Stimulated activated CD4-positive, alpha-beta T cell treated with anti-CD3 and anti-CD28 coated beads, Interleukin-12 subunit alpha, Interleukin-12 subunit beta, amount 100 ng/mL, for 48 hours (primary cell): ENCODE results near the gene BAHCC1.
"Not testable (repeated sequence)": the region's sequence is repeated elsewhere in the genome, so short reads cannot be mapped to it uniquely, and the experiment has no call there.

Experiments
- DNase-seq, 3 donors: peaks; one replicate each; pipeline ENCODE4 v3.0.0-alpha.2; 2020; ENCODE audit warnings: low read depth in 2 of 3, low spot score in 1 of 3

BAHCC1 gene

DNA sequence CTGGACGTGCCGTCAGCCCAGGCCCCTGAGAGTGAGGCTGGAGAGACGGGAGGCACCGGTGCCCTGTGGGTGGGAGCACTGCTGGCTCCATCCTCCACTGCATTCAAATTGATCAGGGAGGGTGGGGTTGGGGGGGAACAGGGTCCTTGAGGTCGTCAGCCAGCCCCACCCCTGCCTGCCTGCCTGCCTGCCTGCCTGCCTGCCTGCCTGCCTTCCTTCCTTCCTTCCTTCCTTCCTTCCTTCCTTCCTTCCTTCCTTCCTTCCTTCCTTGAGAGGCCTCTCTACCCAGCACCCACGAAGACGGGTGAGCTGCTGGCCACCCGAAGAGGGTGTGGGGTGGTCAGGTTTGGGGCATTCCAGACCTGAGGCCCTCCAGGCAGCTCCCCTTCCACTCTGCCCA is 16.0 kb downstream of the BAHCC1 start:
- DNase-seq: no peak

DNA sequence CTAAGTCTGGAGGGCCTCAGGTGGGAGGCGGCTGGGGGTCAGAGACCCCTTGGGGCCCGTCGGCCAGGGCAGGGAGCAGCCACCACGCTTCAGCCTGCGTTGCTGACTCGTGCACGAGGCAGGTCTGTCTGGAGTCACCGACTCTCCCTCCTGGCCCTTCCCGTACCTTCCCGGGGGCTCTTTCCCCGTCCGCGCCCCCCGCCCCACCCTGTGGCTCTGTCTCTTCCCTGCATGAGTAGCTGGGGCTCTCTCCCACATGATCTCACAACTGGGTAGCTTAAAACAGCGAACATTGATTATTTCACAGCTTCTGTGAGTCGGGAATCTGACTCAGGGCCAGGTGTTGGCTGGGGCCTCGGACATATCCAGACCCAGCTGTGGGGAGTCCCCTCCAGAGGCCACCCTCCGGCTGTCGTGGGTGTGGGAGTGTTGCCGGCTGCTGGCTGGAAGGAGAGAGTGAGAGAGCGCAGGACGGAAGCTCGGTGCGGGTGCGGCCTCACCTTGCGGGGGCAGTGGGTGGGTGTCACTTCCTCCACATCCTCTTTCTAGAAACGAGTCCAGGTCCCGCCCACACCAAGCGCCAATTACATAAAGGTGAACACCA is 17.3 kb downstream of the BAHCC1 start:
- peak; percentile 29 to 35 (median 34) for DNase-seq

DNA sequence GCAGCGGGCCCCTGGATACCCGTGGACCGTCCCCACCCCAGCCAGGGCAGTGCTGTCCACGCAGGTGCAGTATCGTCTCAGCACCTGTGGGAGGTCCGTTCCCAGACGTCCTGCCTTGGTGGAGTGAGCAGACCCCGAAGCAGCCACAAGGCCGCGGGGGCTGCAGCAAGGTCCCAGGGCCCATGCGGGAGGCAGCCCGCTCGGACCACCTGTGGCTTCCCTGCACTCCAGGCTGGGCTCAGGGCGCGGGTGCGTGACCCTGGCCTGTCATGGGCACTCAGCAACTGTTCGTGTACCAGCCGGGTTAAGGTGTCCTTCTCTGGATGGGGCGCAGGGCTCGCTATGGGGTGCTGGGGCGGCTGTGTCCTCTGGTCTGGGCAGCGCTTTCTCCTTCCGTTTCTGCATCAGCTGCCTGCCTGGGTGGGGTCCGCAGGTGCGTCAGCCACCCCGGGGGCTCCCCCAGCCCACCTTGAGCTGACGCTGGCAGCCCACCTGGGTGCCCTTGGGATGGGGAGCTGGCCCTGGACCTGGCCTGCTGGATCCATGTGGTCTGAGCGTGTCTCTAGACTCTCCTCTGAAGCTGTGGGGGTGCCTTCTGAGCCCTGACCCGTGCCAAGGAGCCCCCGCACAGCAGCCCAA is 18.4 kb downstream of the BAHCC1 start:
- DNase-seq: no peak

DNA sequence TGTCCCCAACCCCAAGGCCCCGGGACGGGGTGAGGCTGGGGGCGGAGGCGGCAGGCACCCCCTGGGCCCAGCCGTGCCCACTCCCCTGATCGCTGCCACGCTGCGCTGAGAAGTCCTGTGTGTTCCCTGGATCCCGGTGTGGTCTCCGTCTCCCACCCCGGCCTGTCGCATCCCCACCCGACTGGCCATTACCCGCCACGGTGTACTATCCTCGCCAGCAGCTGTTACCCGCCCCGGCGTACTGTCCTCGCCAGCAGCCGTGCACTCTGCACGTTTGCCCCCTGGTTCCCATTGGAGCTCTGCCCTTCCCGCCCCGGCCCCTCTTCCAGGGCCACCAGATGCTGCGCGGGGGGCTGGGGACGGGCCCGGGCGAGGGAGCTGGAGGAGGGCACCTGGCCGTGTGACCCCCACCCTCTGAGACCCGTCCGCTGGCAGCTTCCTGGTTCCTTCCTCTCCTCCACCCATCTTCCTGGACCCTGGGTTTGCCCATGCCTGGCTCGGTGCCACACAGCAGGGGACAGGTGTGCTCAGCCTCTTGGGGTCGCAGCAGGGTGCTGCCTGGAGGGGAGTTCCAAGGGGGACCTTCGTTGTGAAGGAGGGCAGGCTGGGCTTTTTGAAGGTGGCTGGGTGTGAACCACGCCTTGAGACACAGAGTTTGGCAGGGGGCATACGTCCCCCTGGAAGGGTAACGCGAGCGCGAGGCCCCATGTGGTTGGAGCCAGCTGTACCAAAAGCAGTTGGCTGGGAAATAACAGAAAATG is 19.7 kb downstream of the BAHCC1 start:
- DNase-seq: no peak

DNA sequence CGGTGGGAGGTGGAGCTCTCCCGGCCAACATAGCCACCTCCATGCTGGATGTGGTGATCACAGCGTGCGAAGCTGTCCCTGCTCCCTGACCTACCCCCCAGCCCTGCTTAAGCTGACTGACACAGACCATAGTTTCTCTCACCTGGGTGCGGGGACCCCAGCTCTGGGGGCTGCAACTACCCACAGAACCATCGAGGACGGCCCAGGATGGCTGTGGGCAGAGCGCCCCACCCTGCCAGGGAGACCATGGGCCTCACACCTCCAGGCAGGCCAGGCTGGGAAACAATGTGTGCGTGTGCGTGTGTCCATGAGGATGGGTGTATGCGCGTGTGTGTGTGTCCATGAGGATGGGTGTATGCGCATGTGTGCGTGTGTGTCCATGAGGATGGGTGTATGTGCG is 20.4 kb downstream of the BAHCC1 start:
- no peak for DNase-seq

DNA sequence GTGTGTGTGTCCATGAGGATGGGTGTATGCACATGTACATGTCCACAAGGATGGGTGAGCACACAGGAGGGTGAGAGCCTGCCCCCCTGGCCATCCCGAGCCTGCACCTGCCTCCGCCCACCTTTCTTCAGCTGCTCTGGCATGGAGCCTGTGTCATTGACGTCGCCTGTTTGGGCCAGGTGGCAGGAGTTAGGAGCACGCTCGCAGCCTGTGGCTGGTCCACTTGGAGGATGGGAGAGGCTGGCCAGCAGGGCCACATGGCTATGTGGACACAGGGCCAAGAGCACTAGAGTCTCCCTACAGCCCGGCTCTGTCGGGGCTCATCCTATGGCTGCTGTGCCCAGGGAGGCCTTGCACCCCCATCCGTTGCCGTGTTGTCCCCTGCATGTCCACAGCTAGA is 21.4 kb downstream of the BAHCC1 start:
- DNase-seq: no peak

DNA sequence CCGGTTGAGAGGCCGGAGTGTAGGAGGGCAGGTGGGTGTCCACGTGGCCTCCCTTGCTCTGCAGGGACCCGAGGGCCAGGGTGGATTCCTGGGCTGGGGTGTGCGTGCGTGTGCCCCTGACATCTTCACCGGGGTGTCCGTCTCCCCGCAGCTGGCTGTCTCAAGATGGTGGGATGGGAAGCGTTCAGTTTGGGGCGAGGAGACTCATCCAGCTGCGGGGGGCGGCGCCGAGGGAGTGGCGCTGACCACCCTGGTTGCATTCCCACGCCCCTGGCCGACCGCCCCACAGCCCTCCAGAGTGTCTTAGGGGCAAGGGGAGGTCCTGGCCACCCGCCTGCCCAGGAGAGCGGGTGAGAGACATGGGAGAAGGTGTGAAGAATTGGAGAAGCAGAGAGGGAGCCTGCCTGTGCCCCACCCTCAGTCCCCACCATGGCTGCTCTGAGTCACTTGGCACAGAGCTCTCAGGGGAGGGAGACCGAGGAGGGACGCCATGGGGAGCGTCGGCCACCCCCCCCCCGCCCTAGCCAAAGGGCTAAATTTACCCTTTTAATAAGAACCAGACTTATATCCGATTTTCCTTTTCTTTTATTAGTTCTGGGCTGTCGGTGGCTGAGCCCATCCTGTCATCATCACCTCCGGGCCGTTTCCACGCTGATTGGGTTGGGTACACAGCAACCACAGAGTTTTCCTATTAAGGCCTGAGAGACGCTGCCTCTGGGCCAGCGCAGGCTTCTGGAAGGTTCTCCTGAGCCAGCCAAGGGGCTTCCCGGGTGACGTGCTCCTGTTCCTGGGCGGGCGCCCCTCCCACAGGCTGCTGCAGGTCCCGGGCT is 22.0 kb downstream of the BAHCC1 start:
- no peak for DNase-seq

DNA sequence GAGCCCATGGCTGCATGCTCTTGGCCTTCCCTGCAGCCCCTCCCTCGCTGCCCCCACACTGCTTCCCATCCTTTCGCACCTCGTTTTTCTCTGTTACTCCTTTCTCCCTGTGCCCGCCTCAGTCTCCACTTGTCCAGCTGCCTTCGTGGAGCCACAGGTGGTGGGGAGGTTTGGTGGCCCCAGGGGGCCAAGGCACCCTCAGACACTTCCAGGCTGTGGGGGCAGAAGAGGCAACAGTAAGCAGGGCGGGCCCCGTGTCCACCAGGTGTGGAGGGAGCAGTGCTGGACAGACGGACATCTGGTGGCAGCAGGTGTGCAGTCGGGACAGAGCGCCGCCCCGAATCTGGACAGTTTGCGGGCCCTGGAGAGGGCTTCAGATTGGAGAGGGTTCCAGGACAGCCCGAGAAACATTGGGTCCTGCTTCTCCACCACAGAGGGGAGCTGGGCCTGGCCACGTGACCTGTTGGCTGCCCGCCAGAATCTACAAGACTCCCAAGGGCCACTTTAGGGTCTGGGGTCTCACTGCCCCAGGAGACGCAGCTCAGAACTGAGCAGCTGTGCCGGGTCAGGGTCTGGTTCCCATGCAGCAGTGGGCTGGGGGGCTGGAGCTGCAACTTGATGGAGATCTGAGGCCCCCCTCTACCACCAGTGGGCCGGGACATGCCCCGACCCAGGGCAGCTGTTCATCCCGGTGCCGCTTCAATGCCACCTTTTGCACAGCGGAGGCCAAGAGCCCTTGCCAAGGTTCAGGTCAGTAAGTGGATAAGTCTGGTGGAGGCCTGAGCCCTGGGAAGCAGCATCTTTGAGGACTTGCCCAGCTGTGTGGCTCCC is 22.8 kb downstream of the BAHCC1 start:
- DNase-seq: no peak

DNA sequence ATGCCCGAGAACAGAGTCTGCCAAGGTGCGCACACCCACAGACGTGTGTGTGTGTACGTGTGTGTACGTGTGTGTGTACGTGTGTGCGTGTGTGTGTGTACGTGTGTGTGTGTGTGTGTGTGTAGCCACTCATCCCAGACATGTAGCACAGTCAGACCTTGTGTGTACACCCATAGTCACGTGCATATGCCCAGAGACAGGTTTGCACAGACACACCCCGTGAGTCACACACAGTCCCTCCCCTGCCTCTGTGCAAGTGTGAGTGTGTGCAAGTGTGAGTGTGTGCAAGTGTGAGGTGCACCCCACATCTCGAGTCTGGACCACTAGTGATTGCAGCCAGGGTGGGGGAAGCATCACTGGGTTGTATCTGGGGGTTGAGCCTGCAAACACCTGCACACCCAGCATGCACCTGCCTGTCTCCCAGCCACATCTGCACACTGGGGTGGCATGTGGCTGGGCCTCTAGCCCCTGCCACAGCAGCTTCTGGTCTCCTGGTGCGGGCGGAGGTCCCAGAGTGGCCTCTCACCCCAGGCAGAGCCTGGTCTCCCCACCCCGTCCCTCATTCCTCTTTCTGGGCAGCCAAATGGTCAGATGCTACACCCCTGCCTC is 23.6 kb downstream of the BAHCC1 start:
- no peak for DNase-seq

DNA sequence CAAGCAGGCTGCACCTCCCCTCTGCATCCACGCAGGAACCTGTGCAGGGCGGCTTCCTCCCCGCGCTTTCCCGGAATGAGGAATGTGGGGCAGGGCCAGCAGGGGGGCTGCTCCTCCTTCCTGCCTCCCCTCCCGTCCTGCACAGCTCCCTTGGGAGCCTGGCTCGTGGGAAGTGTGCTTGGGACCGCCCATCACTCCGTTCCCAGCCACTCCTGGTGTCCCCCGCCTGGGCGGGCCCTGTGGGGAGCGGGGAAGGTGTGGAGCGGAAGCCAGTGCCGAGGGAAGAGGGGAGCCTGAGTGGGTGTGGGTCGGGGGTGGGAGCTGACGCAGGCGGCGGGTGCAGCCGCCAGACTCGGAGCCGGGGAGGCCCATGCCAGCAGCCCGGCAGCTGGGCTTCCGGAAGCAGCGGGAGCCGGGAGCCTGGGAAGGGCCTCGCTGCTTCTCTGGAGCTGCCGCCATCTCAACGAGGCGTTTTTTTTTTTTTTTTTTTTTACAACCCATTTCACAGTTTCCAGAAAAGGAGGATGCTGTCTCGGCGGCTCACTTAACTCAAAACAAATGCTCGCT is 24.1 kb downstream of the BAHCC1 start:
- DNase-seq: no peak

DNA sequence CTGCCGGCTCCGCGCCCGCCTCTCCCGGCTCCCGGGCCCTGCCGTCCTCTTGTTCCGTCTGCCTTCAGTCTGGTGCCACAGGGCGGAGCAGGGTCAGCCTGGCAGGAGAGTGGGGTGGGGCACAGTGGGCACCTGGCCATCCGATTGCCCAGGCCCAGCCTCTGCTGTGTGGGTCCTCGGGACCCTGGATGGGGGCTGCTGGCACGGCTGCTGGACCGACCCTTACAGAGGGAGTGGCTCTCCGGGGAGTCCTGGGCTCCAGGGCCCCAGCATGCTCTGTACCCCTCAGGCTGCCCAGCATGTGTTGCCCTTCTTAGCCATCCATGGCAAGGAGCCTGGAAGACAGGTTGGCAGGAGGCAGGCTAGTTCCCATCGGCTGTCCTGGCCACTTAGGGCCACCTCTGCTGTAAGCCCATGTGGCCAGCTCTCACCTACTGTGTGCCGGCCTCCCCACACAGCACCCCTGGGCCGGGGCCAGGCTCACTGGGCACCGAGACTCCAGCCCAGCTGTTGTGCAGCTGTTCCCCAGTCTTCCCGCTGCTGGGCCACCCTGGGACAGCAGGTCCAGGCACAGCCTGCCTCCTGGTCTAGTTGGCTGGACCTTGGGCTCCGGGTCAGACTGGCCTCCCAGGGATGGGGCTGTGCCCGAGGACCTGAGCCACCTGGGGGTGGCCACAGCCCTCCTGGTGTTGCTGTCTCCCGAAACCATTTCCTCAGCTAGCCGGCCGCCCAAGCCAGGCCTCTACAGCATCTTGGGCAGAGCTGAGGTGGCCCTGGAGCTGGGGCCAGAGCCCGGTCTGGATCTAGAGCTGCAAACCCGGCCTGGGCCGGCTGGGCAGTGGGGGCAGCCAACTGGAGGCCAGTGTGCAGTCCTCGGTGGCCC is 24.9 kb downstream of the BAHCC1 start:
- no peak for DNase-seq

DNA sequence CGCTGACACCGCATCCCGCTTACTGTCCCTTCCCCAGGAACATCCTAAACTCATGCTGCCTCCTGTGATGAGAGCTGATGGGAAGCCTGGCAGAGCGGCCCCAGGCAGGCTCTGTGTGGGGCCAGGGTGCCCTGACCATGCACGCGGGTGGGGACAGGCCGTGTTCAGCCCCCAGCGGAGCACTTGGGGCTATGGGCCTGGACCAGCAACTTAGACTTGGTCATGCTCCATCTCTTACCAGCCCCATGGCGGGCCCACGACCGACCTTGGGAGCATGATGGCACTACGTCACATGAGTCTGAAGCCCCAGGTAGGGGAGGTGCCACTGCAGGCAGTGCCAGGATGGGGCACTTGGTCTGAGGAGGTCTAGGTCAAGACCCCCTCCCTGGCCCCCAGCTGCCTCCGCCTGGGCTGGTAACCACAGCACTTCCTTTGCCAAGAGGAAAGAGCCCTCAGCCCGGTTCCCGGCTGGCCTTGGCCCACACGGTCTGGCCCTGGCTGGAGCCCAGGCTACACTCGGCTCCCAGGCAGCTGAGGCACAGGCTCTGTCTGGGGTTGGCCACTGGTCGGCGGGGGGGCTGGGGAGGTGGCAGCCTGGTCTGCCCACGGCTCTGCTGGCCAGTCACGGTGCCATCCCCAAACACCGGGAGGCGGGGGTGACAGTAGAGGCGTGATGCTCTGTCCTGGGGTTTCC is 25.7 kb downstream of the BAHCC1 start:
- DNase-seq: no peak

DNA sequence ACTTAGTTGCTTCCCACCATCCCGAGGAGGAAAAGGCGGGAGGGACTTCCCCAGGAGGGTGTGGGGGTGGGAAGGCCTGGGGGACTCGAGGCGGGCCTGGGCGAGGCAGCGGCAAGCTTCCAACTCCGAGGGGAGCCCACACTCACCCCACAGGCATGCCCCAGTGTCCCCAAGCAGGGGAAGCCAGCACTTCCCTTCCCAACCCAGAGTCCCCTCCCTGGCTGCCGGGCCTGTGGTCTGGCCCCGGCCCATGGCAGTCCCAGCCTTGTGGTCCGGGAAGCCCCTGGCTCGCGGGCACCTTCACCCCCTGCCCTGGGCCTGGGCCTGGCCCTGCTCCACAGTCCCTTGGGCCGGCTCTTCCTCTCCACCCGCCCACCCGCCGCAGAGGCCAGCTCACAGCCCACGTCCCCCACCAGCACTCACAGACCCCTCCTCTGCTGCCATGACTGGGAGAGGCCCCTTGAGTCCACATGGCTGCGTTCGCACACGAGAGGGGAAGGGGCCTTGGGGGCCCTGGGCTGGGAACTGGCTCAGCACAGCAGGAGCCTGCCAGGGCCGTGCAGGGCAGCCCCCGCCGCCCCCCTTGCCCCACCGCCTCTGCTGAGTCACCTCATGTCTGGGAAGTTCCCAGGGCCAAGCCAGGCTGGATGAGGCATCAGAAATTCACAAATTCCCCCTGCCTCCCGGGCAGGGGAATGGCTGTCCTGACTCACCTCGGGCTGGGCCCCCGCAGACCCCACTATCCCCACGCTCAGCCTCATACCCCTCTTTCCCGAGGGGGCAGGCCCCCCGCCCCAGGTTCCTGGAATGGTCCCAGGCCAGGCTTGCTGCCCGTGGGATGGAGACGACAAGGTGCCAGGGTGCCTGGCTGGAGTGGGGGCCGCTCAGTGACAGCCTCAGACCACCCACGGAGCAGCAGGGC is 27.8 kb downstream of the BAHCC1 start:
- no peak for DNase-seq

DNA sequence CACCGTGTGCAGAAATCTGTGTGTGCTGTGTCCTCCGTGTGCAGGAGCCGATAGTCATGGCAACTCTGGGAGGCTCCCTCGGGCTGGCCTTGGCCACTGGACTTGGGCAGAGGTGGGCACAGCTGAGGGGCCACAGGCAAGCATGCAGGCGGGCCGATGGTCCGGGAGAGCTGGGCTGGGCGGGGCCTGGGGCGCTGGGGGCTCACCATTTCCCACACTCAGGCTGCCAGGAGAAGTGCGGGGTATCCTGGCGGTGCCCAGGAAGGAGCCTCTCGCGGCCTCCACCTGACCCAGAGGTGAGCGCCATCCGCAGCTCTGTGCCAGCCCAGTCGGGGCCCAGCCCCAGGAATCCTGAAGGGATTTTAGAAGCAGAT is 28.4 kb downstream of the BAHCC1 start:
- DNase-seq: no peak

DNA sequence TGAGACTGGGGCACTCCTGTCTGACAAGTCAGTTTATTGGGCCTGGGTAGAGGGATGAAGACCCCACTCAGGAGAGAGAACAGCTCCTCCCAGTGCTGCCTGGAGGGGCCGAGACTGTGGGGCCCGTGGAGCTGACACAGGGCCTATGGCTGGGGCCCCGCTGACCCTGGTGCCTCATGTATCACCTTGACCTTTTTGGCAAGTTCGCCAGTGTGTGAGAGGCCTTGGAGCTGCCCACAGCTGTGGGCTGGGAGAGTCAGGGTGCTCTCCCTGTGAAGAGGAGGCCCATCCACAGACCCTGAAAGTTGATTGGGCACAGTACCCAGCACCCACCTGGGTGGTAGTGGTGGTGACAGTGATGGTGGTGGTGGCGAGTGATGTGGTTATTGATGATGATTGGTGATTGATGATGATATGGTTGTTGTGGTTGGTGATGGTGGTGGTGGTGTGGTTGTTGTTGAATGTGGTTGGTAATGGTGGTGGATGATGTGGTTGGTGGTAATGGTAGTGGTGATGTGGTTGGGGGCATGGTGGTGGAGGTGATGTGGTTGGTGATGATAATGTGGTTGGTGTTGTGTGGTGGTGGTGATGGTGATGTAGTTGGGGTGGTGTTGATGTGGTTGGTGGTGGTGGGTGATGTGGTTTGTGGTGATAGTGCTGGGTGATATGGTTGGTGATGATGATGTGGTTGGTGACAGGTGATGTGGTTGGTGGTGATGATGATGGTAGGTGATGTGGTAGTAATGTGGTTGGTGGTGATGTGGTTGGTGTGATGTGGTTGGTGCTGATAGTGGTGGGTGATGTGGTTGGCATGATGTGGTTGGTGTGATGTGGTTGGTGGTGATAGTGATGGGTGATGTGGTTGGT is 29.1 kb downstream of the BAHCC1 start:
- no peak for DNase-seq

DNA sequence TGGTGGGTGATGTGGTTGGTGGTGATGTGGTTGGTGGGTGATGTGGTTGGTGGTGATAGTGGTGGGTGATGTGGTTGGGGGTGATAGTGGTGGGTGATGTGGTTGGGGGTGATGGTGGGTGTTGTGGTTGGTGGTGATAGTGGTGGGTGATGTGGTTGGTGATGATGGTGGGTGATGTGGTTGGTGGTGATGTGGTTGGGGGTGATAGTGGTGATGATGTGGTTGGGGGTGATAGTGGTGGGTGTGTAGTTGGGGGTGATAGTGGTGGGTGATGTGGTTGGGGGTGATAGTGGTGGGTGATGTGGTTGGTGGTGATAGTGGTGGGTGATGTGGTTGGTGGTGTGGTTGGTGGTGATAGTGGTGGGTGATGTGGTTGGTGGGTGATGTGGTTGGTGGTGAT is 29.8 kb downstream of the BAHCC1 start:
- not testable (repeated sequence) for DNase-seq
